GM19463 (cell line): ENCODE data around the gene DDB1.

Source experiments
- ATAC-seq: cut with Tn5 transposase; IDR thresholded peaks from one replicate; pipeline ENCODE4 v1.9.1; 2021; ENCODE audit warnings: mild to moderate bottlenecking, moderate library complexity; ENCODE audit not compliant: unreplicated experiment

DDB1 gene

DNA sequence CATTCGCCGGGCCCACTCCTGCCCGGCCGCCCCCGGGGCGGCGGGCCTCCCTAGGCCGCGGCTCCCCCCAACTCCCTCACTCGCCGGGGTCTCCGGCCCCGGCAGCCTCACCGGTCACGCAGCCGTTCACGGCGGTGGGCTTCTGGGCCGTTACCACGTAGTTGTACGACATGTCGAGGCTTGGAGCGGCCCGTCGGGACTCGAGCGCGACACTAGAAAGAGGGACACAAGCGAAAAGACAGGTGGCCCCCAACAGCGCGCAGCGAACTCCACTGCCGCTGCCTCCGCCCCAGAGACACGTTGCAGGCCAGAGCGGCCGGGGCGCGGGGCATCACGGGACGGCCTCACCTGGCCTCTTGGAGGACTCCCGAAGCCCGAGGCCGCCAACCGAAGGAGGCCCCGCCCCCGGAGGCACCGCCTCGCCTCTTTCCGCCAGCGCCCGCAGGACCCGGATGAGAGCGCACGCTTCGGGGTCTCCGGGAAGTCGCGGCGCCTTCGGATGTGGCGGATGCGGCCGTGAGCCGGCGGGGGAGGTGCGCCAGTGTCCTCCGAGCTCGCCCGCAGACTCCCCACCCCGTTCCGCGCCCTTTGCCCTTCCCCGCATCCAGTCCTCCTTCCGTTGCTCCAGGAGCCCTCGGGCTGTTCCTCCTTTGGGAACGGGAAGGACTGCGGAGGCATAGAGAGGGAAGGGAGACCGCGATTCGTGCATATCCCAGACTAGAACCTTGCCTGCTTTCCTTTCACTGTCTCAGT lies at the start of gene DDB1, which contains the start of gene TKFC:
Gene DDB1 (minus strand): TSS at position 309 of the 753 bp plus-strand sequence. CDS start 137 bp downstream, at position 172.
Gene TKFC (plus strand): TSS at position 432 of the 753 bp plus-strand sequence. CDS start 1,501 bp downstream, outside the sequence.
- peak; percentile 95 for ATAC-seq

DNA sequence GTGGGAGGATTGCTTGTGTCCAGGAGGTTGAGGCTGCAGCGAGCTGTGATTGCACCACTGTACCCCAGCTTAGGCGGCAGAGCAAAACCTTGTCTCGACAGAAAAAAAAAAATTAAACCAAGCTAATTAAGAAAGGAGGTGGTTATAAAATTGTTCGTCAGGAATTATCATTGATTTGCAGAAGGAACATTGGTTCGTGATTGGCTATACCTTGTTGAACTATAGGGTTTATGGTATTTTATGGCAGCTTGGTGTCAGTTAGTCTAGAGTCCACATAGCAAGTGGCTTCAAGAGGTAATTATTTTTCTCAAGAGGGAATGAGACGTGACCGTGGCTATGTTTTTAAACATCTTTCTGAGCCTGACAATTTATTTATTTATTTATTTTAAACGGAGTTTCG lies 48.0 kb upstream of the DDB1 start:
- ATAC-seq, result no peak

DNA sequence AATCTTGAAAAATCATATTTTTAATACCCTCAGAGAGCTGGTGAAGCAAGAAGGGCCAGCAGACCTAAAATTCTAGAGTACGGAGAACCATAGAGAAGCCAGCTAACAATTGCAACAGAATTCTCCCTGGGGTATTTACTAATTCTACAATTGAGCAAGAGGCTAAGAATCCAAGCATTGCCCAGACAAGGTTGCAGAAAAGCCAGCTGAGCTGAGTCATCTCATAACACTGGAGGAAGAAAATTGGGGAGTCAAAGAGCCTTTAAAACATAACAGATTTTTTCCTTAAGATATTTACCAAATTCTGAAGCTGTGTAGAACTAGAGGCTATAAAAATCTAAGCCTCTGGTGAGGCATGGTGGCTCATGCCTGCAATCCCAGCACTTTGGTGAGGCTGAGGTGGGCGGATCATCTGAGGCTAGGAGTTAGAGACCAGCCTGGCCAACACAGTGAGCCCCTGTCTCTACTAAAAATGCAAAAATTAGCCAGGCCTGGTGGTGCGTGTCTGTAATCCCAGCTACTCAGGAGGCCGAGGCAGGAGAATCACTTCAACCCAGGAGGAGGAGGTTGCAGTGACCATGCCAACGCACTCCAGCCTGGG lies 45.9 kb upstream of the DDB1 start:
- ATAC-seq, result no peak

DNA sequence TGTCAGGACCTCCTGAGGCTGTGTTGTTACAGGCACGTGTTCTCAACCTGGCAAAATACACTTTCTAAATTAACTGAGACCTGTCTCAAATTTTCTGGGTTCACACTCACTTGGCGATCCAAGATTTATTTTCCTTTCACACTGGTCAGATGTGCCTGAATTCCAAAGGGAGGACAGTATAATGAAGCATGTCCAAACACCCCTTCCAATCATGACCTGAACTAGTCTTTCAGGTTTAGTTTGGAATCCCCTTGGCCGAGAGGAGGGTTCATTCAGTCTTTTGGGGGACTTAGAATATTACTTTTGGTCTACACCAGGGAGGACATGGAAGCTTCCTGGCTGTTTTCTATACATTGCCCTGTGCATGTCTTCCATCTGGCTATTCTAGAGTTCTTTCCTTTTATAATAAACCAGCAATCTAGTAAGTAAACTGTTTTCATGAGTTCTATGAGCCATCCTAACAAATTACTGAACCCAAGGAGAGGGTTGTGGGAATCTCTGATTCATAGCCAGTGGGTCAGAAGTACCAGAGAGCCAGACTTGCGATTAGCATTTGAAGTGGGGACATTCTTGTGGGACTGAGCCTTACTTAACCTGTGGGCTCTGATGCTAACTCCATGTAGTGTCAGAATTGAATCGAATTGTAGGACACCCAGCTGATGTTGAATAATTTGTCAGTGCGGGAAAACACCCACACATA lies 44.7 kb upstream of the DDB1 start:
- ATAC-seq, result no peak

GRCh38 chr11:61375761-61376108 lies 42.8 kb upstream of the DDB1 start:
- ATAC-seq, result no peak

DNA sequence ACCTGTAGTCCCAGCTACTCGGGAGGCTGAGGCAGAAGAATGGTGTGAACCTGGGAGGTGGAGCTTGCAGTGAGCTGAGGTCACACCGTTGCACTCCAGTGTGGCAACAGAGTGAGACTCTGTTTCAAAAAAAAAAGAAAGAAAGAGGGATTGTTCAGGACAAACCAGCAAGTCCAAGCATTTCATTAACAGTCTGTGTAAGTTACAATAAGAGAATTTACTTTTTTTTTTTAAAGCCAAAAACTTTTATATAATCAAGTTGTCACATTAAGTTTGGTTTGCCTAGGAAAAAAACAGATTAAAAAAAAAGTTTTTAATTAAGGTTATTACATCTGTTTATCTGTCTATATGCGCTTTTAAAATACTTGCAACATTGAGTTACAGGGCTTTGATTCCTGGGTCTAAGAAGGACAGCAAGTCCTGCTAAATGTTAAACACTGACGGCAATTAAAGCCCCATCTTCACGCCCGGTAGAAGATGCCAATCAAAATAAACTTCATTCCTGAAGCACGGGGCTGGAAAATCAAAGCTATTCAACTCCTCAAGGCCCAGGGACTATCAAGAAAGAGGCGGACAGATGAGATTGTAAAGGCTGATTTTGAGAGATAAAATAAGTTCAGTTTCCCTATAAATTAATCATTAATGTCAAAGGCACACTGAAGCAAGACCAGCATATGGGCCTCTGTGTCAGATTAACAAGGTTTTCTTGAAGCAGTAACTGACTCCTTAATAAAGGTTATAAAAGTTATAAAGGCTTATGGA lies 39.9 kb upstream of the DDB1 start:
- ATAC-seq, result no peak

DNA sequence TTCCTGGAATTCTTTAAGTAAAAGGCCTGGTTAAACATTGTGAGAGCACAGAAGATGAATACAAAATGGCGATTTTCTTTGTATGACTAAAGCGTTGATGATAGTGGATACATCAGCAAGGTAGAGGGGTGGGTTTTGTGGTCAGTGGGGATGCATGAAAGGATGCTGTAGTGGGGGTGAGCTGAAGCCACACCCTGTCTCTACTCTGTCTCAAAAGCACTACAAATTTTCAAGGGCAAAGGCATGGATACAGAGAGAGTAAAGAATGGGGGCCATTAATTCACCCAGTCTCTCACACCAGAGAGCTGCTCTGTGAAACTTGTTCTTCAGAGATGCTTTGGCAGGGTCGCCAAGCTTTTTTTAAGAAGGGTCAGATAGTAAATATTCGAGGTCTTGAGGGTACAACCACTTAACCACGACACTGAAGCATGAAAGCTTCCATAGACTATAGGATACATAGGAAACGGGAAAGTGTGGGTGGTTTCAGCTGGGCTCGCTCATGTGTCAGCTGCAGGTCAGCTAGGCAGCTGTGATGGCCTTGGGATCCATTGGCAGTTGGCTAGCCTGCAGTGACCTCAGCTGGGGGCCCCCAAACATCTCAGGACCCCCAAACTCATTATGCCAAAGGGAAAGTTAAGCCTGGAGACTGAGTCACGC lies 37.6 kb upstream of the DDB1 start:
- ATAC-seq, result no peak

GRCh38 chr11:61369372-61370348 lies 36.8 kb upstream of the DDB1 start:
- ATAC-seq, result no peak

DNA sequence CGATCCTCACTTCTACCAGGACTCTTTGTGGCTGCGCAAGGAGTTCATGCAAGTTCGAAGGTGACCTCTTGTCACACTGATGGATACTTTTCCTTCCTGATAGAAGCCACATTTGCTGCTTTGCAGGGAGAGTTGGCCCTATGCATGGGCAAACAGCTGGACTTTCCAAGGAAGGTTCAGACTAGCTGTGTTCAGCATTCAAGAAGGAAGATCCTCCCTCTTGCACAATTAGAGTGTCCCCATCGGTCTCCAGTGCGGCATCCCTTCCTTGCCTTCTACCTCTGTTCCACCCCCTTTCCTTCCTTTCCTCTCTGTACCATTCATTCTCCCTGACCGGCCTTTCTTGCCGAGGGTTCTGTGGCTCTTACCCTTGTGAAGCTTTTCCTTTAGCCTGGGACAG lies 35.7 kb upstream of the DDB1 start:
- ATAC-seq, result no peak

DNA sequence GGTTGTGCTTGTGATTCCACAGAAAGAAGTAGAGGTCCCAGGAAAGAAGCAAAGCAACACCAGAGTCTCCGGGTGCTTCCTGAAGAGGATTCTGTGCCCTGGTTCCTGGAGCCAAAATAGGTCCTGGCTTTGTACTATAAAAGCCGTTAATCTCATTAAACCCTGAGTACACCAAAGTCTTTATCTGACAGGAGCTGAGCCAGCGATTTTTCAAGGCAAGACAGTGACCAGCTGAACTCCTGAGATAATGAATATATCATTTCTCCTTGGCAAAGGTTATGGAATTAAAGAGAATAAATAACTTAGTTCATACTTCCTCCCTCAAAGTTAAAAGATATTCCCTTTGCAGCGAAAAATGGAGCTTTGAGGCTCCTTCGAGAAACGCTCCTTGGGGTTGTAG lies 34.5 kb upstream of the DDB1 start:
- ATAC-seq, result no peak

GRCh38 chr11:61364012-61364675 lies 31.2 kb upstream of the DDB1 start:
- ATAC-seq, result no peak

GRCh38 chr11:61362542-61362875 lies 29.6 kb upstream of the DDB1 start:
- ATAC-seq, result no peak

- peak; percentile 82 for ATAC-seq
Observed at GRCh38 chr11:61361741-61362541, 29.0 kb upstream of the DDB1 start, which contains the start of the genes CYB561A3 and TMEM138. CYB561A3 (minus strand) TSS chr11:61361882; CDS start chr11:61356713, 5,169 bp downstream. TMEM138 (plus strand) TSS chr11:61362374; CDS start chr11:61364391, 2,017 bp downstream.

GRCh38 chr11:61361237-61361740 lies 28.4 kb upstream of the DDB1 start:
- no peak for ATAC-seq

GRCh38 chr11:61359516-61359915 lies 26.6 kb upstream of the DDB1 start:
- ATAC-seq, result no peak

GRCh38 chr11:61358566-61358965 lies 25.7 kb upstream of the DDB1 start:
- no peak for ATAC-seq

DNA sequence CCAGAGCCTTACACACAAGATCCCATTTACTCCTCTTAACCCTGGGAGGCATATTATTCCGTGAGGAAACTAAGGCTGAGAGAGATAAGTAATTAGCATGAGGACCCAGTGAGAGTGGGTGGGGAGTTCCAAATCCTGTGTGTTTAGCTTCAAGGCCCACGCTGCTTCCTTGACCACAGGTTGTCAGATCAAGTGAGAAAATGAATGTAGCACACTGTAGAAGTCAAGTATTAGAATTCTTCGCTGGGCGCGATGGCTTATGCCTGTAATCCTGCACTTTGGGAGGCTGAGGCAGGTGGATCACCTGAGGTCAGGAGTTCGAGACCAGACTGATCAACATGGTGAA lies 25.0 kb upstream of the DDB1 start:
- no peak for ATAC-seq
